HG03045 (cell line): ENCODE measurements around the gene CARMIL1.

ENCODE experiments used
- ATAC-seq: cut with Tn5 transposase; IDR thresholded peaks from one replicate; pipeline ENCODE4 v1.9.1; 2021; ENCODE audit warnings: mild to moderate bottlenecking, moderate library complexity; ENCODE audit not compliant: unreplicated experiment

Gene CARMIL1

GRCh38 chr6:25601800-25602673 is 322.9 kb downstream of the CARMIL1 start:
- ATAC-seq = no peak

DNA sequence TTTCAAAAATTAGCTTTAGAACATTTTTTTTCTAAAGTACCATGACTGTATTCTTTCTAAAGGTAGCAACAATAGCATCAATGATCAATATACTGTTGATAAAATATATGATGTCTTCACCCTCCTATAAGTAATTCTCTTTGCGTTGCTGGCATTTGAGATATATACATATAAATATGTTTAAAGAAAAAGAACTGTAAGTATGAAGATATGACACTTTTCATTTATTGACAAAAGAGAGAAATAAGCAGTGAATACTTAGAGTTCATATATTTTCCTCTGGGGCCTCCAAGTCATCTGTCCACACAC is 323.5 kb downstream of the CARMIL1 start:
- ATAC-seq = no peak

DNA sequence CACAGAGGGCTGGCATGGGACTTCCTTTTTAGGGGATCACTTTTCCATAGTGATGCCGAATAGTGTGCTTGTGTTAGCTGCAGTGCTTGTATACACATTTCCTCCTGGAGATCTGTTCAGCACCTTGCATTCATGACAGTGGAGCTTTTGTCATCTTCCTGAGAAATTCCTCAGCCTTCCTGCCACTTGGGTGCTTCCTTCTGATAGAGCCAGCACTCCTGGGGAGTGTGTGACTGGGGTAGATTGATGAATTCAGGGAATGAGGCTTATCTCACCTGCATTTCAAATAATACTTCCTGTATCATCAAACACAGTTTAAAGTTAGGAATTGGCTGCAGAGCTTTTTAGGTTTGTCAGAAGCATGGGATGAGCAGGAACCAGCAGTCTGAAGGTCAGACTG is 324.1 kb downstream of the CARMIL1 start:
- no peak for ATAC-seq

GRCh38 chr6:25606151-25606550 is 327.0 kb downstream of the CARMIL1 start:
- no peak for ATAC-seq

- no peak for ATAC-seq
These were observed 329.5 kb downstream of the CARMIL1 start for GRCh38 chr6:25608558-25609174.

DNA sequence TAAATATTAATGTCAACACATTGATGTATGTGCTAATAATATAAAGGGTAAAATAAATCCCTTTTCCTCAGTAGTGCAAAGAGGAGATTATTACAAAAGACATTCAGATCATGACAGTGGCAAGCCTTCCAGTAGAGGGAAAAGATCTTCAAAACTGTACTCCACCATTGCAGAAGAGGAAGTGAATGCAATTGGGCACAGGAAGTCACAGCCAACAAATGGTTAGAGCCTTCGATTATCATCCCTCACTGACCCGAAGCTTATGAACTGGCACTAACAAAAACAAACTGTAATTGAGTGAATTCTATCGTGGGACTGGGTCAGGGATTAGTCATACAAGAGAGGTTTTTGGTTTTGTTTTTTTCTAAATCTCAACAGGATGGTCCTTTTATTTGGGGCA is 333.5 kb downstream of the CARMIL1 start:
- ATAC-seq = no peak

DNA sequence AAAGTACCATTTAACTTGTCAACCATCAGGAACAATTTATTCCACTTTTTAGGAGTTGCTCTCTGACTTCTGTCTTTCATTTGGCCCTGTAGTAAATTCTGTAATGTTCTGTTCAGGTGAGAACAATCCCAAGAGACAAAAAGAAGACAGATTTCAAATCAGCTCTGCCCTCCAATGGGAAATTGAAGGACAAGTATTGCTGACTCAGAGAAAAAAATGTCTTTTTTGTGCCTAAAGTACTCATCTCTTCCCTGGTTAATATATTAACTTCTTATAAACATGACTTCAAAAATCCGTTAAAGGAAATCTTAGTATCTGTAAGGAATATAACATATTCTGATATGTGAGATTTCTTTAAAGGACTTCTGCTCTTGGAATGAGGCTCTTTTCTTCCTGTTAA is 334.2 kb downstream of the CARMIL1 start:
- no peak for ATAC-seq

DNA sequence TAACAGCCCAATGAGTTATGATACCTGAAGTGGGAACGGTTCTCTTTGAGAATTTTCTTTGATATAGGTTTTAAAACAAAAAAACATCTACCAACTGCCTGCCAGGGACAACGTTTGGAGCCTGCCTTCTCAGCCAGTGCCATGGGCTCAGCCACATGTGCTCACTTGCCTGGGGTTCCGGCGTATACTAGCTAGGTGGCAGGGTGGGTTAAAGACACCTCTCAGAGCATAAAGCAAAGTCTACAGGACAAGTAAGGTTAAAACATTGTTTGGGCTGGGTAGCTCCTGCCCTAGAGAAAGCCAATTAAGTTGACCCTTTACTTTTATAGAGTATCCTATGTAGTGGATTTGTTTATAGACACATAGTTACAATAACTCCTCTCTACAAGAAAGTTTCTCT is 334.9 kb downstream of the CARMIL1 start:
- ATAC-seq = no peak

- ATAC-seq = no peak
These were observed 336.3 kb downstream of the CARMIL1 start for GRCh38 chr6:25615471-25615870.

GRCh38 chr6:25617997-25618396 is 338.8 kb downstream of the CARMIL1 start:
- ATAC-seq = no peak

- no peak for ATAC-seq
These were observed 340.0 kb downstream of the CARMIL1 start for GRCh38 chr6:25619217-25619616.

GRCh38 chr6:25620391-25620790 is 341.2 kb downstream of the CARMIL1 start:
- no peak for ATAC-seq

- ATAC-seq = no peak
These were observed 343.9 kb downstream of the CARMIL1 start for GRCh38 chr6:25623065-25623464.

GRCh38 chr6:25623879-25624278 is 344.7 kb downstream of the CARMIL1 start:
- ATAC-seq = no peak

DNA sequence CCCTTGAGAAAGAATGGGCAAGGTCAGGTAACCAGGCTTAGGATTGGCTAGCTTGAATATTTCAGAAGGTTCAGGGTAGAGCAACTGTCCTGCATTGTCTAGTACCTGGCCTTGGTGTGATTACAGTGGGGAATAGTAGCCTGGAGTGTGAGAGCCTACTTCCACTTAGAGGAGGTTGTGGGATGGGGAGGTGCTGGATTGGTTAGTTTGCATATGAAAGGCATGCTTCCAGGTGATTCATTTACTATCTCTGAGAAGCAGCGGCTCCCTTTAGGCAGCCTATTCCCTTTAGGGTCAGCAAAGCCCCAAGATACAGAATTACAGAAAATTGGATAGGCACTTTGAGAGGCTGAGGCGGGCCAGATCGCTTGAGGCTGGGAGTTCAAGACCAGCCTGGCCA is 347.8 kb downstream of the CARMIL1 start:
- no peak for ATAC-seq

- no peak for ATAC-seq
These were observed 349.5 kb downstream of the CARMIL1 start for GRCh38 chr6:25628471-25629197.

DNA sequence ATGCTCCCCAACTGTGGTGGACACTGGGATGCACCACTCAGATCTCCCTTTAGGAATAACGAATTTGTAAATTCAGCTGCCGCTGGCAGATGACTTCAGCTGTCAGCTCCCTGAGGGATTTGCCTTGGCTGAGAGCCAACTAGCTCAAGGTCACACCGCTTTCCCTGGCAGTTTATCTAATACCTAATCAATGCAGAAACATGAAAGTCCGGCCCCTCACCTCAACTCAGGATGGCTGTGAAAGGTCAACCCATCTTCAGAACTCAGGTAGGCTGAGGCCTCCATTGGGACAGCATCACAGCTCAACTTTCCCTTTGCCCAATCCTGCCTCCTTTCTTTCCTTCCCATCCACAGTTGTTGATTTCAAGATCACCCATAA is 350.0 kb downstream of the CARMIL1 start:
- ATAC-seq = no peak

DNA sequence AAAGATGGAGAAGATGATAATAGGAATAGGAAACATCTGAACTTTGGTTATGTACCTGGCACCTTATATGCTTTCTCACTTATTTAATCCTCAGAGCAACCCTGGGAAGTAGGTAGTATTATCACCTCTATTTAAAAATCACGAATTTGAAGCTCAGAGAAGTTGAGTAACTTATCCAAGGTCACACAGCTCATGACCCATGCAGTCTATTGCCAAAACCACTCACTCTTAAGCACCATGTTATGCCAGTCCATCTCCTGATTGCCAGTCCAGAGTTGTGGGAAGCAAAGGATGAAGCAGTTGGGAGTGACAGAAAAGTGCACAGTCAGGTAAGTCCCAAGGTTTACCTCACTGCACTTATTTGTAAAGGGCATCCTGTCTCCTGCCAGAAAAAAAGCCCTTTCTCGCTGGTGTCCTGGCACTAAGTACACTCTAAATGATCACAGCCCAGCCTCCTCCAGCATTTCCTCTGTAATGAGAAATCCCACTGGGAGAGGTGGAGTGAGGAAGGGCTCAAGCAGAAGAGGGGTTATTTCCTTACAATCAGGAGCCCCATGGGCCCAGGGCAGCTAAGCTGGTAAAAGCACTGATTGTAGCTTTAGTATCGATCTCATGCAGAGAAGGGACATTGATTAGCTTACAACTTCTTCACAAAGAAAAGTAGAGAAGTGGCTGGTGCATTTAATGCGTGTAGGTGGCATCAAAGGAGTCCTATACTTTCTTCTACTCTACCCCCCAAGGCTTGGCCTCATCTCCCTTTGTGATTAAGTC is 351.5 kb downstream of the CARMIL1 start:
- ATAC-seq = no peak

GRCh38 chr6:25635886-25636317 is 356.7 kb downstream of the CARMIL1 start:
- ATAC-seq = no peak

DNA sequence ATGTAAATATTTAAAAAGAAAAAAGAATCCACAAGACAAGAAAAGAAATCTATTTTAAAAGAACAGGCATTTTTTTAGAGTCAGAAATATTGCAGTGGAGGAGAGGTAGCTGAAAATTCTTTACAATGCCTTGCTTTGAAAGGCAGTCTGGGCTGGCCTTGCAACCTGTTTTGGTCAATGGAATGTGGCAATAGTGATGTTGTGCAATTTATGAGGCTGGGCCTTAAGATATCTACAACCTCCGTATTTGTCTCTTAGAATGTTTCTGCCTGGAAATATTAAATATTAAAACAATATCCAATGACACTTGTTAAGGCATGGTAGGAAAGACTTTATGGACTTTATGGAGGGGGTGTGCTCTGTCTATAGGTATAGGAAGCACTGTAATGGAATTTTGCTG is 358.0 kb downstream of the CARMIL1 start:
- no peak for ATAC-seq

DNA sequence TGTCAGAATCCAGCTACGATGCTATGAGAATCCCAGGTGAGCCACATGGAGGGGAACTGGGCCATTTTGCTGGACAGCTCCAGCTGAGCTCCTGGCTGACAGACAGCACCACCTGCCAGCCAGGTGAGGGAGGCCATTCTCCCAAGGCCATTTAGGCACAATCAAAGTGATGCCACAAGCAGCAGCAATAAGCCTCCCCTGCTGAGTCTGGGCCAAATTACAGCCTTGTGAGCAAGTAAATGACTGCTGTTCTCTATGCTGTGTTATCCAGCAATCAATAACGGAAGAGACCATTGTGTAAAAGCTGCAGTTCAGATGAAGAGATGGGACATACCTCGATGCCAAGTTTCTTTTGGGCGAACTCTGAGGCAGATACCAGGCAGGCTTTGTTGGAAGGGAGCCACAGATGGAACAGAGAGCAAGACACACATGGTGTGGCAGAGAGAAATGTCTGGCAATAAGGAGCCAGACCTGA is 358.8 kb downstream of the CARMIL1 start:
- ATAC-seq = no peak
